ENCODE data around the gene AOAH.

GRCh38 chr7:36712015-36712414 is 12.3 kb downstream of the AOAH start:
- TF ChIP-seq RAD21 (IDR thresholded peaks at IDR 0.05; ENCODE audit: low read length) (no peak), MXI1 (IDR thresholded peaks at IDR 0.05; ENCODE audit: borderline replicate concordance, low read depth, low read length) (no peak), CTCF (conservative IDR thresholded peaks at IDR 0.05; ENCODE audit: low read depth, low read length) (no peak), RCOR1 (IDR thresholded peaks at IDR 0.05; ENCODE audit: insufficient replicate concordance, low read length) (no peak), MAZ (IDR thresholded peaks at IDR 0.05; ENCODE audit: borderline replicate concordance, low read depth, low read length) (no peak), POLR2A (IDR thresholded peaks at IDR 0.05; ENCODE audit: low read depth, low read length) (no peak)

All from IMR-90 (cell line).